ENCODE results near the gene STX3.

The STX3 gene

GRCh38 chr11:59754859-59755700, at the start of gene STX3:
TSS of gene STX3 (plus strand) at chr11:59755376. CDS start at chr11:59755606, 230 bp downstream.
- DNase-seq, result peak; percentile 55

DNA sequence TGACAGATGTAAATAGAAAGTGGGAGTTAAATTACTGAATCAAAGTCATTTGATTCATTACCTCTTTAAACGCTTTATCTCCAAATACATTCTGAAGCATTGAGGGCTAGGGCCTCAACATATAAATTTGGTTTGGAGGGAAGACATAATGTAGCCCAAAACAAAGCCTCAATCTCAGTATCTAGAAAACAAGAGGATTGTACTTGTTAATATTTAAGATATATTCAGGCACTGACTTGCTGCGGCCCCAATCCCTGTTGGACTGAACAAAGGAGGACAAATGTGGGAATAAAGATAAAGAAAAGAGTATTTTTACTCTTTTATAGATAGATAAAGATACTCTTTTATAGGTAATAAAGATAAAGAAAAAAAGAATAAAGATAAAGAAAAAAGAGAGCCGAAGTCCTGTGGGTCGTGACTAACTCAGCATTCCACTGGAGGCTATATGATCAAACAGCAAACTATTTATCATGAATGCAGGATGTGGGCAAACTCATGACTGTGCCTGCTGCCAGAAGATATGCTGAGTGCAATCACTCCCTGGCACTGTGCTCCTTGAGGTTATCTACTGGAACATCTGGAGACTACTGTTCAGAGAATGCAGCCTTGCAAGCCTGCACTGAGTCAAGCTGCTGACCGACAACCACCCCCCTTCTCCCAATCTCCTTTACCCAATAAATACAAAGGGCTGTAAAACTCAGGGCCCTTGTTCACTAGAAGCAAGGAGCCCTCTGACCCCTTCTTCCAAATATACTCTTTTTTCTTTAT, 48.5 kb upstream of the STX3 start:
- DNase-seq, result peak; percentile 80

DNA sequence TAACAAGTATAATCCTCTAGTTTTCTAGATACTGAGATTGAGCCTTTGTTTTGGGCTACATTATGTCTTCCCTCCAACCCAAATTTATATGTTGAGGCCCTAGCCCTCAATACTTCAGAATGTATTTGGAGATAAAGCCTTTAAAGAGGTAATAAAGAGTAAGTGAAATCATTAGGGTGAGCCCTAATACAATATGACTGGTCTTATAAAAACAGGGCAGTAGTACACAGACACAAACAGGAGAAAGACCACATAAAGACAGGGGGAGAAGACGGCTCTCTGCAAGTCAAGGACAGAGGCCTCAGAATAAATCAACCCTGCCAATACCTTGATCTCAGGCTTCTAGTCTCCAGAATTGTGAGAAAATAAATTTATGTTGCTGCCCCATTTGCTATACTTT, 47.8 kb upstream of the STX3 start:
- no peak for DNase-seq

- no peak for DNase-seq
Observed at GRCh38 chr11:59708537-59708936, 46.6 kb upstream of the STX3 start.

DNA sequence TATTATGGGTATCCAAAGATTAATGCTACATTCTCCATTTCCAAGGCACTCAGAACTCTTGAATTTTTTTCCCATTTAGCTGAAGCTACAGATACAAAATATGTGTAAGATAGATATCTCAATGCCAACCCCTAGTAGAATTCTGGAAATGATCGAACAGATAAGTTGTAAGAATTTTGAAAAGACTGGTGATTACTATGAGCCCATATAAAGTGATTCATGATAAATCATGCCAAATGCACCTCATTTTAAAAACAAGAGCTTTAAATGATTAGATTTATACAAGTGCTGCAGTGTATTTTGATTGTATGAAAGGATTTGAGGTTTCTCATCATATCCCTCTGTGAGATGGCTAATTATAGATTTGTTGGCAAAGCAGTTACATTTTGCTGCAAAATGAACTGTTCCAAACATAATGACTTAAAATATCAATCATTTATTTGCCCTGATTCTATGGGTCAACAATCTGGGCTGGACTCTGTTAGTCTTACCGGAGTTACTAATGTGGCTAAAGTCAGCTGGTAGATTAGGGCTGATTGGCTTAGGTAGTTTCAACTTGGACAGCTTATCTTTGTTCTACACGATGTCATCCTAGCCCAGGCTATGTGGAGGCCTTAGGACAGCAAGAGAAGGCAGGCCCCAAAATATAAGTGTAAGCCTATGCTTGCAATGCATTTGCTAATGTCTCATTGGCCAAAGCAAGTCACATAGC, 44.9 kb upstream of the STX3 start:
- DNase-seq, result no peak

- DNase-seq, result no peak
Observed at GRCh38 chr11:59713745-59714144, 41.4 kb upstream of the STX3 start, which contains the start of gene OR10V1. TSS of gene OR10V1 (minus strand) at chr11:59713845. CDS start at chr11:59713845, 0 bp downstream.

DNA sequence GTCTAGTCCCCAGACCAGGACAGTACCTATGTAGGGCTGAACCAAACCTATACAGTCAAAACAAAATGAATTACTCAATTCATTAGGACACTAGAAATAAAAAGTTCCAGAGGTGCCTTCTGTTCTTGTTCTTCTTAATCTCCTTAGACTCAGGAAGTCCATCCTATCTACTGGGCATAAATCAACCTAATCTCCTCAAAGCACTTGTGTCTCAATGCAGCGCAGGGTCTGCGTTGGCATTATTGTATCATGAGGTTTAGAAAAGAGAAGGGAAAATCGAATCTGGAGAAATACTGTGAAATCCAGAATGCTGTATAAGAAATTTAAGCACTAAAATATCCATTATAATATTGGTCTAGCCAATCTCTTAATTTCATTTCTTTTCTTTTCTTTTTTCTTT, 39.1 kb upstream of the STX3 start:
- no peak for DNase-seq

DNA sequence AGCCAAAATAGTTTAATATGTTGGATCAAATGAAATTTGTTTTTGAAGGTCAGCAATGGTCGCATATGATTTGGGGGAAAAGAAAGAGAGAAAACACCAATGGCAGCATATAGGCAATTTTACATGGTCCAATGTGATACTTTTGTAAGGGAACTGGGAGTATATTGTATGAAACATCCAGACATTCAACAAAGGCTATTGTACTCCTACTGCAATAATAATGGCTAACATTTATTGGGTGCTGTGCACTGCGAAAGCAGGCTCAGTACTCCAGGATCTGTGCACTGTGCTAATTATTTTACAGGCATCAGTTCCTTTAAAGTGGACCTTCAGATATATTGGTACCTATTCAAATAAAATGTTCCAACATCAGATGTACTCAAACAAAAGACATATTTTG, 35.6 kb upstream of the STX3 start:
- DNase-seq, result no peak

DNA sequence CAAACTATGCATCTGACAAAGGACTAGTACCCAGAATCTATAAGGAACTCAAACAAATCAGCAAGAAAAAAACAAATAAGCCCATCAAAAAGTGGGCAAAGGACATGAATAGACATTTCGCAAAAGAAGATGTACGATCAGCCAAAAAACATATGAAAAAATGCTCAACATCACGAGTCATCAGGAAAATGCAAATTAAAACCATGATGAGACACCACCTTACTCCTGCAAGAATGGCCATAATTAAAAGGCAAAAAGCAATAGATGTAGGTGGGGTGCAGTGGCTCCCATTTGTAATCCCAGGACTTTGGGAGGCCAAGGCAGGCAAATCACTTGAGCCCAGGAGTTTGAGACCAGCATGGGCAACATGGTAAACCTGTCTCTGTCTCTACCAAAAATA, 31.1 kb upstream of the STX3 start:
- DNase-seq, result no peak

DNA sequence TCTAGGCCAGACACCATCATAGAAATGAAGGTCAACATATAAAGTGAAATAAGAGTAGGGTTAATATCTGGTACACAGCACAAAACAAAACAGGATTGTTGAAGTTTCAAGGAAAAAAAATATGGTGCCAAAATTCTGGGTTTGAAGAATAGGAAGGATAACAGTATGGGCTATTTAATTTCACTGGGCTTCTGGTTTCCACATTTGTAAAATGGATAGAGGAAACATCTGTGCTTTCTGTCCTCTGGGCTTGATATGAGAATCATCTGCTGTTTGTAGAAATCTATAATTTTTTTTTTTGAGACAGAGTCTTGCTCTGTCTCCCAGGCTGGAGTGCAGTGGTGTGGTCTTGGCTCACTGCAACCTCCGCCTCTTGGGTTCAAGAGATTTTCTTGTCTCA, 27.8 kb upstream of the STX3 start:
- DNase-seq, result no peak

GRCh38 chr11:59728154-59728553, 27.0 kb upstream of the STX3 start:
- DNase-seq, result no peak

GRCh38 chr11:59728913-59729312, 26.3 kb upstream of the STX3 start:
- peak; percentile 60 for DNase-seq

GRCh38 chr11:59729834-59730233, 25.3 kb upstream of the STX3 start:
- no peak for DNase-seq

- no peak for DNase-seq
Observed at GRCh38 chr11:59730896-59731565, 24.1 kb upstream of the STX3 start.

DNA sequence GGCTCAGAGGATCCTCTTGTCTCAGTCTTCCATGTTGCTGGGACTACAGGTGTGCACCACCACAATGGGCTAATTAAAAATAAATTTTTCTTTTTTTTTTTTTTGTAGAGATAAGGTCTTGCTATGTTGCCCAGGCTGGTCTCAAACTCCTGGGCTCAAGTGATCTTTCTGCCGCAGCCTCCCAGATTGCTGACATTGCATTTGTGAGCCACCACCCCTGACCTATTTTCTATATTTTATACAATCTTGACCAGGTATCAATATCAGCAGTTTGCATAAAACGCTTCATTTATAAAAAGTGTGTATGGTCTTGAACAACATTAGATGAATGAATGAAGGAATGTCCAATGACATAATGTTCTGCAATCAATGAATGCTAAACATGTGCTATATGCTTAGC, 9.1 kb upstream of the STX3 start:
- no peak for DNase-seq

DNA sequence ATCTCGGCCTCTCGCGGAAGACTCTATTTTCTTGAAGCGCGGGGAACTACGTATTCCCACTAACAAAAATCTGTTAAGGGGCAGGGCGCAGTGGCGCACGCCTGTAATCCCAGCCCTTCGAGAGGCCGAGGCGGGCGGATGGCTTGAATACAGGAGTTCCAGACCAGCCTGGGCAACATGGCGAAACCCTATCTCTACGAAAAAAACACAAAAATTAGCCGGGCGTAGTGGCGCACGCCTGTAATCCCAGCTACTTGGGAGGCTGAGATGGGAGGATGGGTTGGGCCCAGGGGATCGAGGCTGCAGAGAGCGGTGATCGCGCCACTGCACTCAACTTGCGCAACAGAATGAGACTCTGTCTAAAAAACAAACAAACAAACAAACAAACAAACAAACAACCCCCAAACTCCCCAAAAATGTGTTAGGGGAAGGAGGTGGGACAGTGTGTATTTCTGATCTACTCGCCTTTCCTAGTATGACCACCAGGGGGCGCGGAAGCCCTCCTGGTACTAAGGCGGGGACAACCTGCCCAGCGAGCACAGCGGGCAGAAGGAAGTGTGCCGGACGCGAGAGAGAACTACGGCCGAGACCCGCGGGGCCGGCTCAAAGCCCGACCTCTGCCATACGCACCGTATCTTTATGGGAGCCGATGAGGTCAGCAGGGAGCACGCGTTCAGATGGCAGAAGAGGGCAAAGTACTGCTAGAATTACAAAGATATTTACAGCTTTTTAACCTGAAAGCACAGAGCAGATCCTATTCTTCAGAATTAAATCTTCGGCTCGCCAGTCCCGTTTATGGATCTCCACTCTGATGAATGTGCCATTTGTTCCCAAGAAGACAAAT, 1.3 kb upstream of the STX3 start:
- peak; percentile 61 for DNase-seq

GRCh38 chr11:59754494-59754858, 700 bp upstream of the STX3 start:
- no peak for DNase-seq

DNA sequence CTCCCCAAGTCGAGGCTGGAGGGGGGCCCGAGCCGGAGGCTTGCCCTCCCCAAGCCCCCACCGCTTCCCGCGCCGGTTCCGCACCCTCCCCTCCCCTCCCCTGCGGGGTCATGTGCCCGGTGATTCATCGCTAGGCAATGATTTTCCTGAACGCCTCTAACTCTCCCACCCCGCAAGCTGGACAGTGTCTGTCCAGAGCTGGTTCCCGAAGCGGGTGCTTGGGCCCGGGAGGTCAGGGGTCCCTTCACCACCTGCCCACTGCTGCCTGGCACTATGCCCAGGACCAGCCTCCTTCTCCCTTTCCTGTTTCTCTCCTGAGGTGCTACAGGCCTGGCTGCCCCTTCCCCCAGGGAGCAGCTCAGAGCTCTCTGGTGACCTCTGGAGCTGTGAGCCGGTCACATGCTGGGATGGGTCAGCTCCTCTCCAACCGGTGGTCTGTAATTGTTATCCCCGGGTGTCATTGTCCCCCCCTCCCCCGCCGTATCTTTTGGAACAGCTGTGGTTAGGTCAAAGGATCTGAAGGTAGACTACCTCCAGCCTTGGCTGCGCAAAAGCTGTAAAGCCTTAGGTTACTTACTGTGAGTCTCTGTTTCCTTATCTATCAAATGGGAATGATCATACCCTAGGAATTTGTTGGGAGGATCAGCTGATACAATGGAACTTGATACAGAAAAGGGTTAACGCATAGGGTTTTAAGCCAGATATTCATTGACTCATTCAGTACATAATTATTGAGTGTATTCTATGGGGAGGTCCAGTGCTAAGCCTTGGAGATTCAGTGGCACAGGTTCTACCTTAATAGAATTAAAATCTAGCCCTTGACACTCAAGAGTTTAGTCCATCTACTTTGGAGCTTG, 753 bp downstream of the STX3 start:
- no peak for DNase-seq

- no peak for DNase-seq
Observed at GRCh38 chr11:59756558-59756840, 1.3 kb downstream of the STX3 start.

- DNase-seq, result no peak
Observed at GRCh38 chr11:59756845-59757244, 1.7 kb downstream of the STX3 start.

DNA sequence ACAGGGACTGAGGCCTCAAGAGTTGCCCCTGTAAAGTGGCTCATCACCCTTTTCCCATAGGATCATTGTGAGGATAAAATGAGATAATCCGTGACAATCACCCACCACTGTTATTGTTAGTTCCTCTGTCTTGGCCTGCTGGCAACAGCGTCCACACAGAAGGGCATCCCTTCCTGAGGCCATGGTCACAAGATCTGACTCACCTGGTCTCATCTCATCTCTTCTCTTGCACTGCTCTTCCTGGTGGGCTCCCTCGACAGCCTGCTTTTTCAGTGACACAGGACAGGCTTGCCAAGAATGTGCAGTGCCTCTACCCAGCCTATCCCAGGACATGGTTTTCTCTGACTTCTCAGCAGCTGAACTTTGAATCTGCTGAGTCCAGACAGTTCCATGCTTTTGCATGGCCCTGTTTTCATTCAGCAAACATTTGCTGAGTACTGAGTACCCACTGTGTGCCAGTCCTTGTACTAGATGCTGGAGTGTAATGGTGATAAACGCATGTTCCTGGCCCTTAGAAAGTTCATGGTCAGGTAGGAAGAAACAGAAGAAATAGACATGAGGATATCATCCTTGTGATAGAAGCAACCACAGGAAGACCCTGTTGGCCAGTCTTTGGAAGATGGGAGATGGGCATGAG, 3.3 kb downstream of the STX3 start:
- DNase-seq, result no peak

Measured in GDM1 (cell line).